Measurements from ENCODE around the gene TMED6. TPM values are rescaled to one million over a fixed set of nuclear protein-coding genes. Genes with fewer than 3 reads are reported as not detected.

TMED6 gene
- total and polyA plus RNA-seq, 2 experiments from 2014 or later, result 0.29 TPM; not detected in 1

GRCh38 chr16:69318177-69318910 is 33.2 kb downstream of the TMED6 start (continued):
- TF ChIP-seq, protein P1, sequence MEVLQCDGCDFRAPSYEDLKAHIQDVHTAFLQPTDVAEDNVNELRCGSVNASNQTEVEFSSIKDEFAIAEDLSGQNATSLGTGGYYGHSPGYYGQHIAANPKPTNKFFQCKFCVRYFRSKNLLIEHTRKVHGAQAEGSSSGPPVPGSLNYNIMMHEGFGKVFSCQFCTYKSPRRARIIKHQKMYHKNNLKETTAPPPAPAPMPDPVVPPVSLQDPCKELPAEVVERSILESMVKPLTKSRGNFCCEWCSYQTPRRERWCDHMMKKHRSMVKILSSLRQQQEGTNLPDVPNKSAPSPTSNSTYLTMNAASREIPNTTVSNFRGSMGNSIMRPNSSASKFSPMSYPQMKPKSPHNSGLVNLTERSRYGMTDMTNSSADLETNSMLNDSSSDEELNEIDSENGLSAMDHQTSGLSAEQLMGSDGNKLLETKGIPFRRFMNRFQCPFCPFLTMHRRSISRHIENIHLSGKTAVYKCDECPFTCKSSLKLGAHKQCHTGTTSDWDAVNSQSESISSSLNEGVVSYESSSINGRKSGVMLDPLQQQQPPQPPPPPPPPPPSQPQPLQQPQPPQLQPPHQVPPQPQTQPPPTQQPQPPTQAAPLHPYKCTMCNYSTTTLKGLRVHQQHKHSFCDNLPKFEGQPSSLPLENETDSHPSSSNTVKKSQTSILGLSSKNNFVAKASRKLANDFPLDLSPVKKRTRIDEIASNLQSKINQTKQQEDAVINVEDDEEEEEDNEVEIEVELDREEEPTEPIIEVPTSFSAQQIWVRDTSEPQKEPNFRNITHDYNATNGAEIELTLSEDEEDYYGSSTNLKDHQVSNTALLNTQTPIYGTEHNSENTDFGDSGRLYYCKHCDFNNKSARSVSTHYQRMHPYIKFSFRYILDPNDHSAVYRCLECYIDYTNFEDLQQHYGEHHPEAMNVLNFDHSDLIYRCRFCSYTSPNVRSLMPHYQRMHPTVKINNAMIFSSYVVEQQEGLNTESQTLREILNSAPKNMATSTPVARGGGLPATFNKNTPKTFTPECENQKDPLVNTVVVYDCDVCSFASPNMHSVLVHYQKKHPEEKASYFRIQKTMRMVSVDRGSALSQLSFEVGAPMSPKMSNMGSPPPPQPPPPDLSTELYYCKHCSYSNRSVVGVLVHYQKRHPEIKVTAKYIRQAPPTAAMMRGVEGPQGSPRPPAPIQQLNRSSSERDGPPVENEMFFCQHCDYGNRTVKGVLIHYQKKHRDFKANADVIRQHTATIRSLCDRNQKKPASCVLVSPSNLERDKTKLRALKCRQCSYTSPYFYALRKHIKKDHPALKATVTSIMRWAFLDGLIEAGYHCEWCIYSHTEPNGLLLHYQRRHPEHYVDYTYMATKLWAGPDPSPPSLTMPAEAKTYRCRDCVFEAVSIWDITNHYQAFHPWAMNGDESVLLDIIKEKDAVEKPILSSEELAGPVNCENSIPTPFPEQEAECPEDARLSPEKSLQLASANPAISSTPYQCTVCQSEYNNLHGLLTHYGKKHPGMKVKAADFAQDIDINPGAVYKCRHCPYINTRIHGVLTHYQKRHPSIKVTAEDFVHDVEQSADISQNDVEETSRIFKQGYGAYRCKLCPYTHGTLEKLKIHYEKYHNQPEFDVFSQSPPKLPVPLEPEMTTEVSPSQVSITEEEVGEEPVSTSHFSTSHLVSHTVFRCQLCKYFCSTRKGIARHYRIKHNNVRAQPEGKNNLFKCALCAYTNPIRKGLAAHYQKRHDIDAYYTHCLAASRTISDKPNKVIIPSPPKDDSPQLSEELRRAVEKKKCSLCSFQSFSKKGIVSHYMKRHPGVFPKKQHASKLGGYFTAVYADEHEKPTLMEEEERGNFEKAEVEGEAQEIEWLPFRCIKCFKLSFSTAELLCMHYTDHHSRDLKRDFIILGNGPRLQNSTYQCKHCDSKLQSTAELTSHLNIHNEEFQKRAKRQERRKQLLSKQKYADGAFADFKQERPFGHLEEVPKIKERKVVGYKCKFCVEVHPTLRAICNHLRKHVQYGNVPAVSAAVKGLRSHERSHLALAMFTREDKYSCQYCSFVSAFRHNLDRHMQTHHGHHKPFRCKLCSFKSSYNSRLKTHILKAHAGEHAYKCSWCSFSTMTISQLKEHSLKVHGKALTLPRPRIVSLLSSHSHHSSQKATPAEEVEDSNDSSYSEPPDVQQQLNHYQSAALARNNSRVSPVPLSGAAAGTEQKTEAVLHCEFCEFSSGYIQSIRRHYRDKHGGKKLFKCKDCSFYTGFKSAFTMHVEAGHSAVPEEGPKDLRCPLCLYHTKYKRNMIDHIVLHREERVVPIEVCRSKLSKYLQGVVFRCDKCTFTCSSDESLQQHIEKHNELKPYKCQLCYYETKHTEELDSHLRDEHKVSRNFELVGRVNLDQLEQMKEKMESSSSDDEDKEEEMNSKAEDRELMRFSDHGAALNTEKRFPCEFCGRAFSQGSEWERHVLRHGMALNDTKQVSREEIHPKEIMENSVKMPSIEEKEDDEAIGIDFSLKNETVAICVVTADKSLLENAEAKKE (CRISPR knock-in tag; IDR thresholded peaks at IDR 0.05), result no peak
- no peak for TF ChIP-seq CREB1 (CRISPR knock-in tag; IDR thresholded peaks at IDR 0.05; ENCODE audit: low read depth)

- Mint-ChIP-seq H3K9me3 (no peaks in the 10 kb centered on the region), H3K27ac (no peak overlapping the region), H3K4me3 (no peak overlapping the region), H3K36me3 (ENCODE audit: low read depth) (peaks cover 55% of the 10 kb centered on the region), H3K27me3 (ENCODE audit: insufficient read depth, low read depth, poor library complexity) (peaks cover 16% of the 10 kb centered on the region), H3K4me1 (peaks cover 5% of the 10 kb centered on the region)
- Histone ChIP-seq H3K27ac (ENCODE audit: low read depth) (no peak overlapping the region), H3F3A (replicated peaks; ENCODE audit: low read depth) (peaks cover 4% of the 10 kb centered on the region; the same call in 1 of the 2 replicates), H2AFZ (no peak overlapping the region), H4K20me1 (replicated peaks; ENCODE audit: insufficient read depth) (peaks cover 21% of the 10 kb centered on the region), H3K4me3 (no peak overlapping the region), H3K27me3 (ENCODE audit: insufficient read depth) (no peaks in the 10 kb centered on the region), H3K4me1 (ENCODE audit: insufficient read depth) (0 out of 2 replicates have a peak, but pooled peaks cover 3% of the 10 kb centered on the region), H3K4me2 (no peak overlapping the region), H3K36me3 (ENCODE audit: insufficient read depth) (peaks cover 3% of the 10 kb centered on the region), H3K9me2 (ENCODE audit: insufficient read depth) (no peaks in the 10 kb centered on the region), H3K79me2 (replicated peaks; ENCODE audit: insufficient read depth) (peaks cover 26% of the 10 kb centered on the region)
- no peak for DNase-seq (ENCODE audit: low spot score)
- no peak for ATAC-seq
- TF ChIP-seq EZH2 (IDR thresholded peaks at IDR 0.05; ENCODE audit: low read depth, unreplicated experiment), result no peak
- TF ChIP-seq POLR2AphosphoS5 (IDR thresholded peaks at IDR 0.05; ENCODE audit: low read depth), result no peak
- TF ChIP-seq, protein P2, sequence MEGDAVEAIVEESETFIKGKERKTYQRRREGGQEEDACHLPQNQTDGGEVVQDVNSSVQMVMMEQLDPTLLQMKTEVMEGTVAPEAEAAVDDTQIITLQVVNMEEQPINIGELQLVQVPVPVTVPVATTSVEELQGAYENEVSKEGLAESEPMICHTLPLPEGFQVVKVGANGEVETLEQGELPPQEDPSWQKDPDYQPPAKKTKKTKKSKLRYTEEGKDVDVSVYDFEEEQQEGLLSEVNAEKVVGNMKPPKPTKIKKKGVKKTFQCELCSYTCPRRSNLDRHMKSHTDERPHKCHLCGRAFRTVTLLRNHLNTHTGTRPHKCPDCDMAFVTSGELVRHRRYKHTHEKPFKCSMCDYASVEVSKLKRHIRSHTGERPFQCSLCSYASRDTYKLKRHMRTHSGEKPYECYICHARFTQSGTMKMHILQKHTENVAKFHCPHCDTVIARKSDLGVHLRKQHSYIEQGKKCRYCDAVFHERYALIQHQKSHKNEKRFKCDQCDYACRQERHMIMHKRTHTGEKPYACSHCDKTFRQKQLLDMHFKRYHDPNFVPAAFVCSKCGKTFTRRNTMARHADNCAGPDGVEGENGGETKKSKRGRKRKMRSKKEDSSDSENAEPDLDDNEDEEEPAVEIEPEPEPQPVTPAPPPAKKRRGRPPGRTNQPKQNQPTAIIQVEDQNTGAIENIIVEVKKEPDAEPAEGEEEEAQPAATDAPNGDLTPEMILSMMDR (conservative IDR thresholded peaks at IDR 0.05; ENCODE audit: low read depth in 2 of 2), result no peak
- TF ChIP-seq ZNF114 (CRISPR knock-in tag; IDR thresholded peaks at IDR 0.05), result no peak
- TF ChIP-seq, protein P1 (CRISPR knock-in tag; IDR thresholded peaks at IDR 0.05), result no peak
- no peak for TF ChIP-seq JUNB (IDR thresholded peaks at IDR 0.05; ENCODE audit: unreplicated experiment)
These were observed 35.0 kb downstream of the TMED6 start for GRCh38 chr16:69316595-69317034.

Data from GM23338 (cell line).